HCT116 (cell line): ENCODE results near the gene USP43. TPM values are rescaled to one million over a fixed set of nuclear protein-coding genes. Genes with fewer than 3 reads are reported as not detected.

Experiments
- ATAC-seq: fragments of 200-7000 bp; cut with Tn5 transposase; 2 replicates; pipeline ENCODE4 v1.9.1; 2020; ENCODE audit warnings: mild to moderate bottlenecking, moderate library complexity
- BruUV-seq: library from RNA; stranded (reverse); fragments of 400-500 nt; replicated peaks from 2 replicates; lab custom pipeline; 2021; lab: Mats Ljungman, UMichigan
- CTCF ChIA-PET: fragments of 300-600 bp; sonication (Branson Sonifier 250); formaldehyde crosslinking; loops from one replicate; lab custom pipeline; 2021; ENCODE audit warnings: antibody characterized with exemption; lab: Charles Lee
- POLR2A ChIA-PET: fragments of 300-600, 350-600 bp; sonication (Branson Sonifier 250); formaldehyde crosslinking; loops from one replicate; lab custom pipeline; 2021; ENCODE audit warnings: antibody characterized with exemption; lab: Charles Lee
- RAD21 ChIA-PET, 2 experiments: fragments of 300-600 bp; sonication (Branson Sonifier 250); formaldehyde crosslinking; loops; one replicate each; lab custom pipeline; 2023; ENCODE audit warnings: low total read pairs in 2 of 2; ENCODE audit not compliant: uncharacterized antibody in 2 of 2, unreplicated experiment in 2 of 2, low non-redundant PET in 1 of 2; lab: Charles Lee
- DNase-seq: peaks from one replicate; pipeline ENCODE4 v3.0.0-alpha.2; 2010; ENCODE audit warnings: low read depth, low spot score
- H2AFZ ChIP-seq: fragments of 200-600 bp; shearing (Covaris generic), sonication (generic); 2 replicates; pipeline ENCODE4 v1.6.1; 2017; ENCODE audit warnings: low read depth, mixed run types, mixed read lengths, antibody characterized with exemption, low read length; ENCODE audit not compliant: poor library complexity, severe bottlenecking
- H3K27ac ChIP-seq: 2 replicates; pipeline ENCODE4 v1.5.1; 2012; ENCODE audit warnings: low read depth, low read length
- H3K27me3 ChIP-seq: fragments of 200-600 bp; sonication (generic); 2 replicates; pipeline ENCODE4 v1.6.1; 2016; ENCODE audit warnings: mixed run types, low read length, mixed read lengths; ENCODE audit not compliant: insufficient read depth
- H3K36me3 ChIP-seq, 2 experiments: fragments of 200-500 bp in 1 of 2; fragments of 200-600 bp in 1 of 2; sonication (Bioruptor generic) in 1 of 2; sonication (generic) in 1 of 2; 2 replicates each; pipeline versions ENCODE4 v1.5.1 to v1.6.1; 2014 to 2016; ENCODE audit warnings: low read length in 2 of 2, inconsistent platforms in 1 of 2, mixed read lengths in 1 of 2, mixed run types in 1 of 2; ENCODE audit not compliant: insufficient read depth in 2 of 2, control insufficient read depth in 1 of 2
- H3K4me1 ChIP-seq, 2 experiments: fragments of 200-600 bp in 1 of 2; sonication (generic) in 1 of 2; 2 replicates each; pipeline versions ENCODE4 v1.5.1 to v1.6.1; 2012 to 2017; ENCODE audit warnings: low read length in 2 of 2, inconsistent platforms in 1 of 2, mild to moderate bottlenecking in 1 of 2, mixed read lengths in 1 of 2, mixed run types in 1 of 2, moderate library complexity in 1 of 2; ENCODE audit not compliant: insufficient read depth in 2 of 2, control insufficient read depth in 1 of 2
- H3K4me2 ChIP-seq: fragments of 200-600 bp; sonication (generic); 2 replicates; pipeline ENCODE4 v1.6.1; 2017; ENCODE audit warnings: mixed run types, low read length, mixed read lengths
- H3K4me3 ChIP-seq, 2 experiments: fragments of 200-600 bp in 1 of 2; sonication (generic) in 1 of 2; replicated peaks in 1 of 2; 2 replicates each; pipeline ENCODE4 v1.5.1; 2011 to 2016; ENCODE audit warnings: low read length in 2 of 2, control low read depth in 1 of 2, low read depth in 1 of 2, mild to moderate bottlenecking in 1 of 2, mixed read lengths in 1 of 2, mixed run types in 1 of 2
- H3K79me2 ChIP-seq: fragments of 200-600 bp; sonication (generic); 2 replicates; pipeline ENCODE4 v1.6.1; 2017; ENCODE audit warnings: mild to moderate bottlenecking, mixed run types, low read length, moderate library complexity, mixed read lengths; ENCODE audit not compliant: insufficient read depth
- H3K9ac ChIP-seq: fragments of 200-600 bp; sonication (generic); 2 replicates; pipeline ENCODE4 v1.6.1; 2016; ENCODE audit warnings: low read length, mixed read lengths
- H3K9me2 ChIP-seq: fragments of 200-600 bp; sonication (generic), shearing (Covaris generic); 2 replicates; pipeline ENCODE4 v1.6.1; 2017; ENCODE audit warnings: mixed run types, mild to moderate bottlenecking, moderate library complexity; ENCODE audit not compliant: insufficient read depth
- H3K9me3 ChIP-seq, 2 experiments: fragments of 200-500 bp in 1 of 2; fragments of 200-600 bp in 1 of 2; sonication (Bioruptor generic) in 1 of 2; sonication (generic) in 1 of 2; 2 replicates each; pipeline ENCODE4 v1.6.1; 2014 to 2017; ENCODE audit warnings: low read length in 2 of 2, mixed read lengths in 2 of 2, inconsistent platforms in 1 of 2, low read depth in 1 of 2, mild to moderate bottlenecking in 1 of 2, mixed run types in 1 of 2, moderate library complexity in 1 of 2; ENCODE audit not compliant: control insufficient read depth in 1 of 2, insufficient read depth in 1 of 2
- H4K20me1 ChIP-seq: fragments of 200-600 bp; sonication (generic), shearing (Covaris generic); 2 replicates; pipeline ENCODE4 v1.6.1; 2017; ENCODE audit warnings: mixed run types, mild to moderate bottlenecking, moderate library complexity; ENCODE audit not compliant: insufficient read depth
- CBX3 ChIP-seq: IDR thresholded peaks from 2 replicates; pipeline ENCODE4 v1.6.1; 2012; ENCODE audit warnings: low read depth
- EGR1 ChIP-seq: IDR thresholded peaks from 2 replicates; pipeline ENCODE4 v1.6.1; 2012; ENCODE audit warnings: low read depth
- ELF1 ChIP-seq: IDR thresholded peaks from 2 replicates; pipeline ENCODE4 v1.6.1; 2012; ENCODE audit warnings: low read depth, borderline replicate concordance
- EZH2phosphoT487 ChIP-seq: fragments of 200-600 bp; IDR thresholded peaks from 2 replicates; pipeline ENCODE4 v1.6.1; 2018; ENCODE audit warnings: antibody characterized with exemption, borderline replicate concordance
- FOSL1 ChIP-seq: IDR thresholded peaks from 2 replicates; pipeline ENCODE4 v1.6.1; 2012; ENCODE audit warnings: low read depth
- JUND ChIP-seq: IDR thresholded peaks from 2 replicates; pipeline ENCODE4 v1.6.1; 2012
- POLR2A ChIP-seq: IDR thresholded peaks from 2 replicates; pipeline ENCODE4 v1.7.0; 2011; ENCODE audit warnings: borderline replicate concordance; ENCODE audit not compliant: insufficient read depth, insufficient read length; ENCODE audit errors: extremely low read depth
- POLR2AphosphoS5 ChIP-seq: IDR thresholded peaks from 2 replicates; pipeline ENCODE4 v1.6.1; 2011; ENCODE audit warnings: mild to moderate bottlenecking, low read depth, low read length, moderate library complexity
- RAD21 ChIP-seq: IDR thresholded peaks from 2 replicates; pipeline ENCODE4 v1.6.1; 2012; ENCODE audit warnings: low read depth, mild to moderate bottlenecking
- SIN3A ChIP-seq: IDR thresholded peaks from 2 replicates; pipeline ENCODE4 v1.6.1; 2012; ENCODE audit warnings: low read depth
- SP1 ChIP-seq: IDR thresholded peaks from 2 replicates; pipeline ENCODE4 v1.6.1; 2012; ENCODE audit warnings: low read depth
- TCF7L2 ChIP-seq: IDR thresholded peaks from 2 replicates; pipeline ENCODE4 v1.7.0; 2011; ENCODE audit warnings: borderline replicate concordance, inconsistent platforms; ENCODE audit not compliant: insufficient read depth, insufficient read length; ENCODE audit errors: extremely low read depth
- intact Hi-C: fragments of 100-400 bp; cut with micrococcal nuclease; formaldehyde crosslinking; loops from 2 replicates; pipeline ENCODE4 v1.10.0; 2022
- total RNA-seq: library from RNA; stranded (reverse); gene quantifications from one replicate; pipeline ENCODE4 v1.2.1, GENCODE V29; 2021; ENCODE audit not compliant: unreplicated experiment
- TF ChIP-seq, protein P1 (sequence below): IDR thresholded peaks from 2 replicates; pipeline ENCODE4 v1.6.1; 2011; ENCODE audit warnings: mild to moderate bottlenecking, low read length, moderate library complexity; ENCODE audit not compliant: insufficient replicate concordance; ENCODE audit errors: extremely low read depth
- TF ChIP-seq, protein P2 (sequence below): IDR thresholded peaks from 2 replicates; pipeline ENCODE4 v1.6.1; 2012
- TF ChIP-seq, protein P3 (sequence below), 3 experiments: fragments of 200-600 bp in 1 of 3; sonication (generic) in 1 of 3; IDR thresholded peaks in 2 of 3; conservative IDR thresholded peaks in 1 of 3; 2 replicates each; pipeline ENCODE4 v1.5.1; 2012 to 2017; ENCODE audit warnings: low read depth in 2 of 3, low read length in 2 of 3, antibody characterized with exemption in 1 of 3, borderline replicate concordance in 1 of 3, control low read depth in 1 of 3, mild to moderate bottlenecking in 1 of 3, mixed read lengths in 1 of 3, mixed run types in 1 of 3, moderate library complexity in 1 of 3; ENCODE audit not compliant: insufficient read depth in 1 of 3

Gene USP43
- total RNA-seq, 1 experiment from 2014 or later = 8.0 TPM

- TF ChIP-seq RAD21 = peak; percentile 8; the same call in 1 of the 2 replicates
- TF ChIP-seq SIN3A = no peak
- no peaks in the 10 kb centered on the region for H3K9me3 ChIP-seq
- ChIA-PET POLR2A (no interaction called here), RAD21 (no interaction called here), CTCF (interaction anchor here (0.9 to 6.0 kb wide), 2 partner anchors 11 to 13 kb away, joined by 3 to 30 read pairs; no protein-coding TSS in a partner anchor)
- H3K4me2 ChIP-seq = no peak overlapping the region
- no peak for ATAC-seq
- H3K36me3 ChIP-seq = no peaks in the 10 kb centered on the region
- BruUV-seq = no TSS peak
- no peaks in the 10 kb centered on the region for H3K9me2 ChIP-seq
- no peak overlapping the region for H3K4me3 ChIP-seq
- H4K20me1 ChIP-seq = no peaks in the 10 kb centered on the region
- no peak overlapping the region for H3K27ac ChIP-seq
- no peak for DNase-seq
- no peaks in the 10 kb centered on the region for H3K4me1 ChIP-seq
- intact Hi-C loops = no loop called here
- no peak overlapping the region for H2AFZ ChIP-seq
- peaks cover 3% of the 10 kb centered on the region; the same call in 1 of the 2 replicates for H3K27me3 ChIP-seq
- H3K9ac ChIP-seq = no peak overlapping the region
- H3K79me2 ChIP-seq = no peaks in the 10 kb centered on the region
These were observed 109.8 kb downstream of the USP43 start for GRCh38 chr17:9755083-9755482.

DNA sequence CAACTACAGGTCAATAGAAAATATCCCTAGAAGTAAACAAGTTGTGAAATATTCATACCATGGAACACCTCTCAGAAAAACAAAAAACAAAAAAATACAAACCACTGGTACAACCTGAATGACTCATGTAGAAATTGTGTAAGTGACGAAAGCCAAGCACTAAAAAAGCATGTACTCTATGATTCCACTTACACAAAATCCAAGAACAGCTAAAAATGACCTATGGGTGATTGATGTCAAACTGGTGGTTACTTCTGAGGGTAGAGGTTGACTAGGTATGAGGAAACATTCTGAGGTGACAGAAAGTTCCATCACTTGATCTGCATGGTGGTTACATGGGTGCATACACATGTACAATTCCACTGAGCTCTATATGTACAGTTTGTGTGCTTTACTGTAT lies 114.9 kb downstream of the USP43 start:
- H3K27ac ChIP-seq = no peak overlapping the region
- H3K9me3 ChIP-seq = no peaks in the 10 kb centered on the region

More for the DNA sequence above, 114.9 kb downstream of the USP43 start:
- Histone ChIP-seq H4K20me1 (no peaks in the 10 kb centered on the region), H3K4me1 (no peaks in the 10 kb centered on the region), H3K9me2 (no peaks in the 10 kb centered on the region), H3K36me3 (no peaks in the 10 kb centered on the region; a peak in 1 of 4 replicates), H3K27me3 (peaks cover 20% of the 10 kb centered on the region; the same call in 1 of the 2 replicates), H2AFZ (no peak overlapping the region), H3K4me3 (no peak overlapping the region), H3K79me2 (no peaks in the 10 kb centered on the region), H3K4me2 (no peak overlapping the region), H3K9ac (no peak overlapping the region)
- intact Hi-C loops = no loop called here
- no peak for DNase-seq
- no peak for ATAC-seq
- CTCF ChIA-PET = interaction anchor here (6.0 kb wide), 1 partner anchor 8 kb away, joined by 30 read pairs; no protein-coding TSS in a partner anchor
- POLR2A ChIA-PET = no interaction called here
- BruUV-seq = no TSS peak
- TF ChIP-seq JUND = no peak
- TF ChIP-seq, protein P1, sequence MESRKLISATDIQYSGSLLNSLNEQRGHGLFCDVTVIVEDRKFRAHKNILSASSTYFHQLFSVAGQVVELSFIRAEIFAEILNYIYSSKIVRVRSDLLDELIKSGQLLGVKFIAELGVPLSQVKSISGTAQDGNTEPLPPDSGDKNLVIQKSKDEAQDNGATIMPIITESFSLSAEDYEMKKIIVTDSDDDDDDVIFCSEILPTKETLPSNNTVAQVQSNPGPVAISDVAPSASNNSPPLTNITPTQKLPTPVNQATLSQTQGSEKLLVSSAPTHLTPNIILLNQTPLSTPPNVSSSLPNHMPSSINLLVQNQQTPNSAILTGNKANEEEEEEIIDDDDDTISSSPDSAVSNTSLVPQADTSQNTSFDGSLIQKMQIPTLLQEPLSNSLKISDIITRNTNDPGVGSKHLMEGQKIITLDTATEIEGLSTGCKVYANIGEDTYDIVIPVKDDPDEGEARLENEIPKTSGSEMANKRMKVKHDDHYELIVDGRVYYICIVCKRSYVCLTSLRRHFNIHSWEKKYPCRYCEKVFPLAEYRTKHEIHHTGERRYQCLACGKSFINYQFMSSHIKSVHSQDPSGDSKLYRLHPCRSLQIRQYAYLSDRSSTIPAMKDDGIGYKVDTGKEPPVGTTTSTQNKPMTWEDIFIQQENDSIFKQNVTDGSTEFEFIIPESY = no peak
- TF ChIP-seq ELF1 = no peak
- no peak for TF ChIP-seq RAD21
- no peak for TF ChIP-seq SP1
- TF ChIP-seq EGR1 = no peak
- no peak for TF ChIP-seq CBX3
- TF ChIP-seq, protein P2, sequence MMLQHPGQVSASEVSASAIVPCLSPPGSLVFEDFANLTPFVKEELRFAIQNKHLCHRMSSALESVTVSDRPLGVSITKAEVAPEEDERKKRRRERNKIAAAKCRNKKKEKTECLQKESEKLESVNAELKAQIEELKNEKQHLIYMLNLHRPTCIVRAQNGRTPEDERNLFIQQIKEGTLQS = no peak
- TF ChIP-seq, protein P3, sequence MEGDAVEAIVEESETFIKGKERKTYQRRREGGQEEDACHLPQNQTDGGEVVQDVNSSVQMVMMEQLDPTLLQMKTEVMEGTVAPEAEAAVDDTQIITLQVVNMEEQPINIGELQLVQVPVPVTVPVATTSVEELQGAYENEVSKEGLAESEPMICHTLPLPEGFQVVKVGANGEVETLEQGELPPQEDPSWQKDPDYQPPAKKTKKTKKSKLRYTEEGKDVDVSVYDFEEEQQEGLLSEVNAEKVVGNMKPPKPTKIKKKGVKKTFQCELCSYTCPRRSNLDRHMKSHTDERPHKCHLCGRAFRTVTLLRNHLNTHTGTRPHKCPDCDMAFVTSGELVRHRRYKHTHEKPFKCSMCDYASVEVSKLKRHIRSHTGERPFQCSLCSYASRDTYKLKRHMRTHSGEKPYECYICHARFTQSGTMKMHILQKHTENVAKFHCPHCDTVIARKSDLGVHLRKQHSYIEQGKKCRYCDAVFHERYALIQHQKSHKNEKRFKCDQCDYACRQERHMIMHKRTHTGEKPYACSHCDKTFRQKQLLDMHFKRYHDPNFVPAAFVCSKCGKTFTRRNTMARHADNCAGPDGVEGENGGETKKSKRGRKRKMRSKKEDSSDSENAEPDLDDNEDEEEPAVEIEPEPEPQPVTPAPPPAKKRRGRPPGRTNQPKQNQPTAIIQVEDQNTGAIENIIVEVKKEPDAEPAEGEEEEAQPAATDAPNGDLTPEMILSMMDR (IDR thresholded peaks at IDR 0.05 in 2 of 3, conservative IDR thresholded peaks at IDR 0.05 in 1 of 3; ENCODE audit: borderline replicate concordance in 1 of 3, insufficient read depth in 1 of 3, low read depth in 2 of 3, low read length in 2 of 3) = no peak
- no peak for TF ChIP-seq POLR2A
- no peak for TF ChIP-seq TCF7L2
- TF ChIP-seq POLR2AphosphoS5 = no peak
- no peak for TF ChIP-seq EZH2phosphoT487
- TF ChIP-seq FOSL1 = no peak
- RAD21 ChIA-PET = no interaction called here
